NCI-H526 (cell line): ENCODE measurements around the gene KIF26A.
A peak's percentile ranks its signal among the peaks of the same experiment; 100 is the strongest.

Source experiments
- DNase-seq, 2 experiments: peaks; one replicate each; lab custom pipeline; 2025; lab: John Stamatoyannopoulos, UW

KIF26A gene

DNA sequence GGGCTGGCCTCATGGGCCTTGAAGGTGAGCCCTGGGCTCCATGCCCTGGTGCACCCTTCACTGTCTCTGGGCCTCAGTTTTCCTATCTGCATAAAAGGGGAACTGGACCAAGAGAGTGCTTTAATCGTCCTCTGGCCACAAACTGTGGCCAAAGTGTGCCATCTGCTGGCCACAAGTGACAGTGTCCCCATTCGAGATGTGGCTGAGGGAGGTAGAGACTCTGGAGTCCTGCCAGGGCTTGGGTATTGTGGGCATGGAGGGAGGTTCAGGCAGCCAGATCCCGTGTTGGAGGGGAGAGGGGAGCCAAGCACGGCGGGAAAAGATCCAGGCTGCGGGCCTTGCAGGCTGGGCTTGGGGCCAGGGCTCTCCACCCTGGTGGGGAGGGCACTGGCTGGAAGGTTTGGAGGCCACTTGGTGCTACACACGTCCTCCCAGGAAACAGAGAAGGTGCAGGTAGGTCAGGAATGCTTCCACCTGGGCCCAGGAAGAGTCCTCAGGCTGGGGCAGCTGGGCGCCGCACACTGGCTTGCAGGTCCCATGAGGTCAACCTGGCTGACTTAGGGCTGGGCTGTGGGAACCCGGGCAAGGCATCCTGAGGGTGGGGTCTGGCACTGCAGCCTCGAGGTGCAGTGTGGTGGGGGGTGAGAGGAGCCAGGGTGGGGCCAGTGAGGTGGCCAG, 7.3 kb upstream of the KIF26A start:
- peak; percentile 47 to 75 for DNase-seq

DNA sequence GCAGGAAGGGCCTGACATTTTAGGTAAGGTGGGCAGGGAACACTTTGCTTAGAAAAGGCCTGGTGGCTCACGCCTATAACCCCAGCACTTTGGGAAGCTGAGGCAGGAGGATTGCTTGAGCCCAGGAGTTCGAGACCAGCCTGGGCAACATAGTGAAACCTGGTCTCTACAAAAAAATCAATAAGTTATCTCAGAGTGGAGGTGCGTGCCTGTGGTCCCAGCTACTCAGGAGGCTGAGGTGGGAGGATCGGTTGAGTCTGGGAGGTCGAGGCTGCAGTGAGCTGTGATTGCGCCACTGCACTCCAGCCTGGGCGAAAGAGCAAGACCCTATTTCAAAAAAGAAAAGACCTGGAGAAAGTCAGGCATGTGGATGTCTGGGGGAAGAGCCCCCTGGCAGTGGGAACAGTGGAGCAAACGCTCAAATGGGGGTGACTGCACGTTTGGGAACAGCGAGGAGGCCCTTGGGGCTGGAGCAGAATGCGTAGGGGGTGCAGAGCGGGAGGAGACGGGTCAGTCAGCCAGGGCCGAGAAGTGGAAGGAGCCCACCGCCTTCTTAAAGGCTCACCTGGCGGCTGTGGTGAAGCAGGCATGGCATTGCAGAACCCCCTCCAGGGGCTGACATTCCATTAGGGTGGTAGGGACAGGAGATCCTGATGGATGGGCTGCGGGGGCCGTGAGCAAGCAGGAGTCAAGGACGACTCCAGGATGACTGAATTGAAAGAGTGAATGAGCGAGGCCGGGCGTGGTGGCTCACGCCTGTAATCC, 6.2 kb upstream of the KIF26A start:
- DNase-seq = no peak

DNA sequence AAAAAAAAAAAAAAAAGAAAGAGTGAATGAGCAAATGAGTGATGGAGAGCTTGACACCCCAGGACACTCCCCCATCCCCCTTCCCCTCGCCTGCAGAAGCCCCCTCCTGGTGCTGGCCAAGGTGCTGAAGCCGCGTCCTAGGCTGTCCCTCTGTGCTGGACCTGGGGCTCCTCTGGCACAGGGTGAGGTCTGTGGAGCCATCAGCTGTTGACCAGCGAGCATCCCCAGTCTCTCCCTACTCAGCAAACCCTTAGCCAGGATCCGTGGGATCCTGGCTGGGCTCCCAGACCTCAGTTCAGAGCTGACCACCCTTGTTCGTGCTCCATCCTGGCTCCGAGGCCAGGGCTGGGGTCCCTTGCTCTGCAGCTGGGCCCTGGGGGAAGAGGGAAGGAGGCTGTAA, 5.4 kb upstream of the KIF26A start:
- DNase-seq = no peak

DNA sequence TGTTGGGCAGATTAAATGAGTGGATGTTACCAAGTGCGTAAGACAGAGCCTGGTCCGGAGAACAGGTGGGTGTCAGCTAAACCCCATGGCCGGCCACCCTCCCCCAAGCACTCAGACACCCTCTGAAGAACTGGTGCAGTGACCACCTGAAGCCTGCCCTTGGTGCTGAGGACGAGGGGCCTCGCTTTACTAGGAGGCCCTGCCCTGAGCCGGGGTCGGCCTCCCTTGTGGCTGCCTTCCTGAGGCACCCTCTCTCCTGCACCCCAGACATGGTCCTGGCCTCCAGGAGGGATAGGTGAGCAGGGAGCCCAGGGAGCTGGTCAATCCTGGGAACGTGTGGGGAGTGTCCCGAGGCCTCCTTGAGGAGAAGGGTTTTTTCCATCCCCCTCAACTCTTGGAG, 4.9 kb upstream of the KIF26A start:
- DNase-seq = no peak

DNA sequence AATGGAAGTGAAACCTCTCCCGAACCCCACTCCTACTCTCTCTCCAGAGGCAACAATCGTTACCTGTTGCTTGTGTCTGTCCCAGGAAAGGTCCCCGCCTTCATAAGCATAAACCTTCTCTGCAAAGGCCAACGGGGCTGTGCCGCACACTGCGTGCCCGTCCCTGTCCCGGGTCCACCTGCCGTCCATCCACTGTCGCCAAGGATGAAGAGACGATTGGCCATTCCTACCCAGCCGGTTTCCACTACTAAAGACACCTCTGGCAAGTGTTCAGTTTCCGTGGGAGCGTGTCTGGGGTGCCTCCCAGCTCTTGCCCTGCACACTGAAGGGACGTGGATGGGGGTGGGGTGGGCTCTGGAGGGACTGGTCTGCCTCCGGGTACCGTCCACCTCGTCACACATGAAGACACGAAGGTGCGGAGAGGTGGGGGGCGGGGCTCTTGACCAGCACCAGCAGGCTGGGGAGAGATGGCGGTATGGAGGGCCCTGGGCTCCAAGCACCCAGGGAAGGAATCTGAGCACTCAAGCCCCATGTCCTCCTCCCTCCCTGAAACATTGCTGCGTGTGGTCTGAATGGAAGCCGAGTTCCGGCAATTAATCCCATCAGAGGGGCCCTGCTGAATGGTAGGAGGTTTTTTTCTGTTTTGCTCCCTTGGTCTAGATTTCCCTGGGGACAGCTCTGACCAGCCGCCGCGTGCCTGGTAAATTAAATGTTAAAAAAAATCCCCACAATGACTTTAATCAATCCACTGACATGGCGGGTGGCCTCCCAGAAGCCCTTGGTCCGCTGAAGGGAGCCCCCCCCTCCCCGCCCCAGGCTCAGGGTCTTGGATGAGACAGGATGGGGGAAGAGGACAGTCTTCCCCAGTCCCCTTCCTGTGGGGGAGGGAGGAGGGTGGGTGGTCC, 4.1 kb upstream of the KIF26A start:
- DNase-seq = no peak

DNA sequence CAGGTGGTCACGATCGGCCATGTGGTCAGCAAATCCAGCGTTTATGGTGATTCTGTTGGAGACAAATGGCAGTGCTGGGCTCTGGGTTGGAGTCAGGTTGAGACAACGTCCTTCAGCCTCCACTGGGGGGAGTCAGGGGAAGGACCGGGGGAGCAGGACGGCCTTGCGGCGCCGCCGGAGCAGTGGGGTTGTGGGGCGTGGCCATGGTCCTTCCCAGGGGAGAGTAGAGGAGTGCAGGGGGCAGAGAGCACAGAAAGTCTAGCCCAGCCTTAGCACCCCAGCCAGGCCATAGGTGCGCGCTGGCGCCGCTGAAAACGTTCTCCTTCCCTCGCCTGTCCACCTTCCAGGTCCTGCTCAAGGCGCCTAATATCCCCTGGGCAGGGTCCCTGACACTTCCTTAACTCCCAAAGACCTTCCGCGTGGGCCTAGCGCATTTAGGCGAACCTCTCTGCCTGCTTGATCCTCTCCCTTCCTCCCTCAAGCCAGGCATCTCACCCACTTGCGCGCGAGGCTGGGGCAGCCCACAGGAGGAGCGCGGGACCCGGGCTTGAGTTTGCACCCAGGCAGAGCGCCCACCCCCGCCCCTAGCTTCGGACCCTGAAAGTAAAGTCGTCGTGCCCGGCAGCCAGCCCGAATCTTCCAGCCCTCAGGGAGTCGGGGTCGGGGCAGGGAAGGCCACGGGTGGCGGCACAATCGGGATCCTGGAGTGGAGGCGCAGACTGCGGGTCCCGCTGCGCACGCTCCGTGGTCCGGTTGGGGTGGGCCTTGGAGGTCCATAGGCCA, 3.1 kb upstream of the KIF26A start:
- peak; percentile 47 to 89 for DNase-seq

DNA sequence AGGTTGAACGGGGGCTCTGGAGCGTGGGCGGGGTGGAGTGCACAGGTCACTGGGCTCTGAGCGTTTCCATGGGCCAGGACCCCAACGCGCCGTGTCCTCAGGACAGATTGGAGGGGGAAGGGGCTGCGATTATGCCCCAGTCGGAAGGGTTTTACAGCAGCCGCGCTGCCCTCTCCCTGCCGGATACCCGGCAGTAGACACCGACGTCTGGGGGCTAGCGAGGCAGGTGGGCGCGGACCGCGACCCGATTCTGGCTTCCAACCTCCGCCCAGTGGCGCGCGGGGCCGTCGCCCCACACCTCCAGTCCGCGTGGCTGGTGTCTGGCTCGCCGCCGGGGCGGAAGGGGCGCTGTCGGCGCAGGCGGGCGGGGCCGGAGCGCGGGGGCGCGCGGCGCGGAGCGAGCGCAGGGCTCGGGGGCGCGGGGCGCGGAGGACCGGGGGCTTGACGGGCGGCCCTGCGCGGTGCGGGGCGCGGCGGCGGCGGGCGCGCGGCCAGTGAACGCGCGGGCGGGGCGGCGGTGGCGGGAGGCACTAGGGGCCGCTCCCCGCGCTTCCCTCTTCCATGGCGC, 2.4 kb upstream of the KIF26A start:
- DNase-seq = peak in 1 of 2 experiments; percentile 59

DNA sequence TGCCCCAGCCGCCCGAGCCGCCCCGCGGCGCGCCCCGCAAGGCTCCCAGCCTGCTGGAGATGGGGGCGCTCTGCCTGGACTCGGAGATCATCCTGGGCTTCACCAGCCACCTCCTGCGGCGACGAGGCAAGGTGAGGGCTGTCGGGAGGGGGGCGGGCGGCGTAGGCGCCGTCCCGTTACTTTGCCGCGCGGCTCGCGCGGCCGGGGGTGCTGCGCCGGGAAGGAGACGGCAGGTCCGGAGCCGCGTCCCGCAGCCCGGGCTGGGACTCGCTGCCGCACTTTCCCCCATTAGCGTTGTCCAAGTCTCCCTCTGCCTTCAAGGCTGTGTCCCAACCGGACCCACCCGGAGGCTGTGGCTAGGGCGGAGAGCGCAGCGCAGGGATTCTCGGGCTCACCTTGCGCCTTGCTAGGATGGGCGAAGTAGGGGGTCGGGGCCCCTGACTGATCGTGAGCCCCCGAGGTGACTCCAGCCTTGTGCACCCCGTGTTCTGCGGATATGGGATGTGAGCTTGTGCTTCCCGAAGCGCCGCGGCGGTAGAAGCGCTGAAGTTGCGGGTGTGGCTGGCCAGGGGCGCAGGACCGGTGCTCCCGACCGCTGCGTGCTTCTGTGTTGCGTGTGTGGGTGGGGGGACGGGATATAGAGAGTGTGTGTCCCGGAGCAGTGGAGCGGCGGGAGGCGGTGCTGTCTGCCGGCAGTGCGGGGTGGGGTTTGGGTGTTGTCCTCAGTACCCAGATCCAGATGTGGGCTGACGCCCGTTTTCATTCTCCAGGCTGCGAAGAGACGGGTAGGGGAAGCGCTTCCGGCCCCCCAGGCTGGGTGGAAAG, 1.7 kb upstream of the KIF26A start:
- DNase-seq = peak in 1 of 2 experiments; percentile 59

DNA sequence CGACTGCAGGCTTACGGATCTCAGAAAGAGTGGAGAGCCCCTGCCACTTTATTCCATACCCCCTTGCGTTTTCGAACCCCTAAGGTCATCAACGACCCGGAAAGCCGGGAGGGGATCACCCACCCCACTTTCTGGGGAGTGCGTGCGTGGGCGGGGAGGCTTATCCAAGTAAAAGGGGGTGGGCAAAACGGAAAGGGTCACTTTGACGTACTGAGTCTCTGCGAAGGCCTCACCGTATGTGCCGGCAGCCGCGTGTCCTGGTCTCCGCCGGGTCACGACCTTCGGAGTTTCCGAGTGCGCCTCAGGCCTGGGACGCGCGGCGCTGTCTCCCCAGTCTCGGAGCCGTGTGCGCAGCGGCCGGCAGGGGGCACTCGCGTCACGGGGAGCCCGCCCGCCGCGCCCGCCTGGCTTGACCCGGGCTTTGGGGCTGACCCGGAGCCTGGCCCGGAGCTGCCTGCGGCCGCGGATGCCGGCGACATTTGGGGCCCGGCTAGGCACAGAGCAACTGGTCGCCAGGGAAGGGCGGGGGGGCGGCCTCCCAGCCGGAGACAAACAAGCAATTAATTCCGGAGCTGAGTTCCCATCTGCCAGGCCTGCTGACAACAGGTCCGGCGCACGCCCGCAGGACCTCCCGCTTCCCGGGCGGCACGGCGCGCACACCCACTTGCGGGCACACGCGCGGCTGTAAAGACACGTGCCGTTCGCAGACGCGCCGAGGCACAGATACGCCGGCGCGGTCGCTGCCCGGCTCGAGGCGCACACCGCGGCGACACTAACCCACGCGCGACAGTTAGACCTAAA, 890 bp upstream of the KIF26A start:
- peak; percentile 75 to 84 for DNase-seq

DNA sequence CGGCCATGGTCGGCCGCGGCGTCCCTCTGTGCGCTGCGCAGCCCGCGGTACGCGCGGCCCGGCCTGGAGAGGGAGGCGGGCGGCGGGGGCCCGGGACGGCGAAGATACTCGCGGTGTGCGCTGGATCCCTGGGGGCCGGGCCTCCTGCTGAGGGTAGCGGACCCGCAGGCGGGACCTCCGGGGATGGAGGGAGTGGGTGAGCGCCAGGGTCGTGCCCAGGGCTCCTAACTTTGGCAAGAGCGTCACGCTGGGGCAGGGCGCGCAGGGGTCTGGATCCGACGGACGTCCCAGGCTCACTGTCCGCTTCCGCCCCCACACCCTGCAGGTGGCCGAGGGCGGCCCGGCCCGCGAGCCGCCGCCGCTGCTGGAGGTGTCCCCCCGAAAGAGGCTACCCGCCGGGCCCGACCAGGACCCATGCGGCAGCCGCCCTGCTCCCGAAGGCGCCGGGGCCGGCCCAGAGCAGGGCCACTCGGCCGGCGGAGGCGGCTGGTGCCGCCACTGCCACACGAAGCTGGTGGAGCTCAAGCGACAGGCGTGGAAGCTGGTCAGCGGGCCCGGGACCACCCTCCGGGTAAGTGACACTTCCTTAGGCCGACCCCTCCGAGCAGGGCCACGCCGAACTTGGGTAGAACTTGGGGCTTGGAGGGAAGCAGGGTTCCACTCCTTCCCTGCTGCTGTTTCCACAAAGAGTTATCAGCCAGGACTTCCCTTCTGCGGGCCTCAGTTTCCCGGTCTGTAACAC, 502 bp downstream of the KIF26A start:
- peak in 1 of 2 experiments; percentile 76 for DNase-seq

DNA sequence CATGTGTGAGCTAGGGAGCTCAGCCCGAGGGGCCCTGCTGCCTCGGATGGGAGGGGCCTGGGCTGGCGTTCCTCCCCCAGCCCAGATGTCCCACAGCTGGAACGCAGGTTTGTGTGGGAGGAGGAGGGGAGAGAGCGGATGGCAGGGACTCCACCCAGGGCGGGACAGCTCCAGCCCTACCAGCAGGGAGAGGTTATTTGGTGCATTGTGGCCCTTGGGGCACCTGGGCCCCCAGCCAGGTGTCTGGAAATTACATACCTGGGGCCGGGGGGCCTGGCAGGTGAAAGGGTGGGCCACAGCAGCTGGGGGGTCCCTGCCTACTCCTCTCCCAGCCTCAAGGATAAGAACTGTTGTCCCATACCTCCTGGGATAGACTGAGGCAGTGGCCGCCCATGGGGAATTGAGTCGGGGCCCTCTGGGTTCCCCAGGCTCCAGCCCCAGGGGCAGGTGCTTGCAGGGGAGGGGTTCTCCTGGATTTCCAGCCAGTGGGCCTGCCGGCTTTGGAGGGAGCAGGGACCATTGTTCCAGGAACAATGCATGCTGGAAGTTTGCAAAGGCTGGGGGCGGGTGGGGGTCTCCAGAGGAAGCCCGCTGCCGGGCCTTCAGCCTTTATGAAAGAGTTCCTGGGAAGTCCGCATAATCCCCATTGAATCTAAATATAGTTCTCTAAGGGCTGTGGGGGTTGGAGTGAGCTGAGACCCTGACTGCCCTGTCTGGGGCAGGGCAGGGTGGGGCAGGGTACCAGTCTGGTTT, 1.2 kb downstream of the KIF26A start:
- DNase-seq = no peak

DNA sequence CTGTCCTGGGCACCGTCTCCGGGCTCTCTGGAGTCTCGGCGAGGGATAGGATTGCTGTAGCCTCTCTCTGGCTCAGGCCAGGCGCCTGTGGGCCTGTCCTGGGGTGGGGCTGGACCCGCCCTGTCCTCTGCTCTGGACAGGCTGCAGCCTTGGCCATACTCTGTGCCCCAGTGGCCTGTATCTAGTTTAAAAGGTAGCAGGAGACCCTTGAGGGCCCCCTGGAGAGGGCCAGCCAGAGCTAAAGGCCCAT, 1.8 kb downstream of the KIF26A start:
- DNase-seq = no peak

DNA sequence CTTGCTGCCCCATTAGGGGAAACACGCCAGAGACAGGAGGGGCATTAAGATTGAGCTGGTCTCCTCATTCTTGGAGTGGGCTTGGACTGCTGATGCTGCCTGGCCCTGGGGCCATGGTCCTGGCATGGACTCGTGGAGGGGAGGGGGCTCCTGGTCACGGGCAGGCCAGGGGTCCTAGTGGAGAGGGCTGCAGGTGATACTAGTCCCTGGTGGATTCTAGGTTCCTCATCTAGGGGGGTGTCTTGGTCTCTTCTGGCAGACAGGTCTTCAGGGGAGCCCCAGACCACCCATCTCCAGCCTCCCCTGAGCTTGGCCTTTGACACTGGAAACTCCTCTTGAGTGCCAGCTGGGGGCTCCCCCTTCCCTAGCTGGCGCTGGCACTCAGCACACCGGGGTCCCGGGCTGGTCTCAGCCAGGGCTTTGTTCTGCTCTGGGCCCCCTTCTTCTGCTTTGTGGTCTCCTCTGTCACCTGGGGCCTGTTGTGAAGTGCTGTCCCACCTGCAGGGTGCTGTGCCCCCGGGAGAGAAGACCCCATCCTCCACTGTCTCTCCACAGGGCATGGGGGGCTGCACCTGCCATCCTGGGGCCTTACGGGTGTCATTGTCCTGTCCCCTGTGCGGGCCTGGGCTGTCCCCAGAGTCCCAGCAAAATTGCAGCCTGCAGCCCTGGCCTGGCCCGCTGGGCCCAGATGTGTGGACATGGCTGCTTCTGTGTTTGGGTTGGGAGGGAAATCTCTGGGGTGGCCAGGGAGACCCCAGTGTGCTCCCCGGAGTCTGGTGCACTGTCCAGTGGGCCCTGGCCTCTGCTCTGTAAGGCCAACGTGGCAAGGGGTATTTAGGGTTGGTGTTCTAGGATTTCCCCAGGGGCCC, 2.3 kb downstream of the KIF26A start:
- no peak for DNase-seq

DNA sequence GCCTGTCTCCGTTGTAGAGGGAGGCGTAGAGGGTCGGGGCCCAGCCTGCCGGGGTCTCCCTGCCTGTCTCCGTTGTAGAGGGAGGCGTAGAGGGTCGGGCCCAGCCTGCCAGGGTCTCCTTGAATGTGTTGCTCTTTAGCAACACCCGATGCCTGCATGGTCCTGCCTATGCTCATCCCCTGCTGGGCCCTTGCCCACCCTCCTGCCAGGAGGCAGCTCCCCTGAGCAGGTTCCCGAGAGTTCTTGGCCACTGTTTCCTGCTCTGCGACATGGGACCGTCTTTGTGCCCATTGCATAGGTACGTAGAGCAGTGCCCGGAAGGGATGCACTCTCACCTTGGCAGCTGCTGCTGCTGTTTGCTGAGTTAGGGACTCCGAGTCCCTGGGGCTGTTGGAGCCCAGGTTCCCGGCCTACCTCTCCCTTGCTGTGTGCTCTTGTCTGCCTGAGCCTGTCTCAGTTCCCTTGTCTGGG, 3.3 kb downstream of the KIF26A start:
- no peak for DNase-seq

DNA sequence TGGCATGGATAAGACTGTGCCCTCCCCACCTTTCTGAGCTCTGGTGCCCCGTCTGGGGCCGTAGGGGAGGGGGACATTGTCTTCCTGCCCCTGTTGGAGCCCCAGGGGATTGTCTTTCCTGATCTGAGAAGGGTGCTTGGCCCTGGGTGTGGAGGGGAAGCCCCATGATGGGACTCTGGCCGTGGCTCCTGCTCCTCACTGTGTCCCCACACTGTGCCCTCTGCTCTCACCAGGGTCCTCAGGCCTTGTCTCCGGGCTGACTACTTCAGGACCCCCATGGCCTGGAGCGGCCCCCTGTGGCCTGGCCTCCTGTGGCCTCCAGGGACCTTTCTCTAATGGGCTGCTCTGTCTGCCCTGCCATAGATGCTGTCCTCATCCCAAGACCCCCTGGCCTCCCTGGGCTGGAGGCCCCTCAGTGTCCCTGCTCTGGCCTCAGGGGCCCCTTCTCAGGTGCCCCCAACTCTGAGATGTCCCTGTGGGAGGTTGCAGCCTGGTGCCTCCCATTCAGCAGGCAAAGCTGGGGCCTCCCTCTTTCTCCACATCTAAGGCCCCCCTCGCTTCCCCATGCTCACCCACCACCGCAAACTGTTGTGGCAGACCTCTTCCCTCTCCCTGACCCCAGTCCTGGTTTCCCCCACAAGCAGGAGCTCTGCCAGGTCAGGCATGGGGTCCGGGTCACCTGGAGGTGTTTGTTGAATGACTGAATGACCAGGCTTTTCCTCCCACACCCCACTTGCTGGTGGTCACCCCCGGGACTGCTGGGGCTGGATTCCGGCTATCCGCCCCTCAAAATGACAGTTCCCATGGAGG, 4.0 kb downstream of the KIF26A start:
- DNase-seq = no peak

DNA sequence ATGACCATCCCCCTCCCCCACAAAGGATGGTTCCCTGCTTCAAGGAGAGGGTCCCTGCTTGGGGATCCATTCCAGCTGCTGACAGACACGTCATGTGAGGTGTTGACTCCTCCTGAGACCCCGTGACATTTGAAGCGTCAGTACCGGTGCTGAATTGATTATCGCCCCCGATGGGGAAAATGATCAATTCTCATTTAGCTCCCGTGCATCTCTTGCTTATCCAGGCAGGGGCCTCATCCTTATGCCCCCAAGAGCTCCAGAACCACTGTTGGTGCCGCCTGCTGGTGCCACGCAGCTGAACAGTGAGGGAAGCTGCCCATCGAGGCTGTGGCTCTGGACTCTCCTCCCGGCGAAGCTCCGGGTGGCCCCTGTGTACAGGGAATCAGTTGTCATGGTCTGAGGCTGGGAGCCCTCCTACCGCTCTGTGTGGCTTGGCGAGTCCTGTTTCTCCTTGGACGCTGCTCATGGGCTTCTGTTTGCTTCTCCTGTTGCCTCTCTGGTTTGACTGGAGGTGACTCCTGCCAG, 4.6 kb downstream of the KIF26A start:
- no peak for DNase-seq
